IMR-90 (cell line): ENCODE results near the gene CENPU. TPM values are rescaled to one million over a fixed set of nuclear protein-coding genes. Genes with fewer than 3 reads are reported as not detected.

Source experiments
- ATAC-seq: fragments of 200-7000 bp; cut with Tn5 transposase; 2 replicates; pipeline ENCODE4 v1.9.1; 2020; ENCODE audit warnings: low read depth, mild to moderate bottlenecking, moderate library complexity
- BruUV-seq: library from RNA; stranded (reverse); fragments of 400-500 nt; replicated peaks from 2 replicates; lab custom pipeline; 2021; lab: Mats Ljungman, UMichigan
- CTCF ChIA-PET: fragments of 300-600 bp; formaldehyde crosslinking; extraction: SDS; loops from one replicate; lab custom pipeline; 2021; ENCODE audit warnings: antibody characterized with exemption; lab: Yijun Ruan, JAX
- POLR2A ChIA-PET: fragments of 300-600 bp; sonication (Branson Sonifier 250); formaldehyde crosslinking; loops from one replicate; lab custom pipeline; 2022; ENCODE audit warnings: antibody characterized with exemption; ENCODE audit not compliant: unreplicated experiment; lab: Charles Lee
- DNase-seq: peaks from one replicate; pipeline ENCODE4 v3.0.0; 2013
- H2AFZ ChIP-seq: replicated peaks from 2 replicates; pipeline ENCODE3; 2013; ENCODE audit warnings: low read length, mild to moderate bottlenecking; ENCODE audit not compliant: poor library complexity
- H2AK5ac ChIP-seq: 2 replicates; pipeline ENCODE4 v1.6.1; 2013; ENCODE audit warnings: low read depth, low read length, inconsistent platforms
- H2AK9ac ChIP-seq: replicated peaks from 2 replicates; pipeline ENCODE3; 2013; ENCODE audit warnings: mild to moderate bottlenecking, low read depth, low read length, moderate library complexity; ENCODE audit not compliant: poor library complexity
- H2BK120ac ChIP-seq: 2 replicates; pipeline ENCODE4 v1.6.1; 2013; ENCODE audit warnings: low read depth, low read length, inconsistent platforms
- H2BK15ac ChIP-seq: 3 replicates; pipeline ENCODE4 v1.6.1; 2013; ENCODE audit warnings: low read depth, low read length, inconsistent platforms
- H2BK20ac ChIP-seq: 2 replicates; pipeline ENCODE4 v1.6.1; 2013; ENCODE audit warnings: low read depth, mild to moderate bottlenecking, inconsistent platforms, low read length, moderate library complexity
- H2BK5ac ChIP-seq: 2 replicates; pipeline ENCODE4 v1.6.1; 2013; ENCODE audit warnings: mild to moderate bottlenecking, low read depth, low read length, inconsistent platforms; ENCODE audit not compliant: poor library complexity, severe bottlenecking
- H3K14ac ChIP-seq: replicated peaks from 2 replicates; pipeline ENCODE4 v1.6.1; 2013; ENCODE audit warnings: low read depth, low read length, inconsistent platforms
- H3K18ac ChIP-seq: 2 replicates; pipeline ENCODE4 v1.6.1; 2013; ENCODE audit warnings: low read depth, low read length, control low read depth
- H3K23ac ChIP-seq: 2 replicates; pipeline ENCODE4 v1.6.1; 2013; ENCODE audit warnings: low read depth, low read length, inconsistent platforms
- H3K27ac ChIP-seq: 2 replicates; pipeline ENCODE4 v1.5.1; 2013; ENCODE audit warnings: mild to moderate bottlenecking, control low read depth, low read length; ENCODE audit not compliant: insufficient read depth
- H3K27me3 ChIP-seq: 2 replicates; pipeline ENCODE4 v1.6.1; 2013; ENCODE audit warnings: low read length; ENCODE audit not compliant: control insufficient read depth, insufficient read depth
- H3K36me3 ChIP-seq: 2 replicates; pipeline ENCODE4 v1.6.1; 2013; ENCODE audit warnings: low read length, mixed read lengths; ENCODE audit not compliant: control insufficient read depth, insufficient read depth
- H3K4ac ChIP-seq: 2 replicates; pipeline ENCODE4 v1.6.1; 2013; ENCODE audit warnings: low read depth, low read length, inconsistent platforms
- H3K4me1 ChIP-seq: 2 replicates; pipeline ENCODE4 v1.6.1; 2013; ENCODE audit warnings: low read length, mixed read lengths; ENCODE audit not compliant: control insufficient read depth, insufficient read depth
- H3K4me2 ChIP-seq: 2 replicates; pipeline ENCODE4 v1.6.1; 2013; ENCODE audit warnings: low read depth, mild to moderate bottlenecking, control low read depth, low read length, moderate library complexity
- H3K4me3 ChIP-seq: 2 replicates; pipeline ENCODE4 v1.5.1; 2013; ENCODE audit warnings: low read depth, mild to moderate bottlenecking, control low read depth, low read length, moderate library complexity; ENCODE audit not compliant: insufficient read depth
- H3K56ac ChIP-seq: 2 replicates; pipeline ENCODE4 v1.6.1; 2013; ENCODE audit warnings: low read length, inconsistent platforms; ENCODE audit not compliant: insufficient read depth; ENCODE audit errors: extremely low read depth
- H3K79me1 ChIP-seq, 2 experiments: 2 replicates each; pipeline ENCODE4 v1.6.1; 2013; ENCODE audit warnings: low read length in 2 of 2, inconsistent platforms in 1 of 2, low read depth in 1 of 2
- H3K9ac ChIP-seq: 2 replicates; pipeline ENCODE4 v1.6.1; 2013; ENCODE audit warnings: low read depth, low read length, control low read depth
- H3K9me1 ChIP-seq: 2 replicates; pipeline ENCODE4 v1.6.1; 2013; ENCODE audit warnings: low read length, inconsistent platforms; ENCODE audit not compliant: insufficient read depth
- H3K9me3 ChIP-seq: 2 replicates; pipeline ENCODE4 v1.6.1; 2013; ENCODE audit warnings: low read length; ENCODE audit not compliant: control insufficient read depth, insufficient read depth
- H4K20me1 ChIP-seq: 2 replicates; pipeline ENCODE4 v1.6.1; 2013; ENCODE audit warnings: low read length, inconsistent platforms; ENCODE audit not compliant: insufficient read depth
- H4K5ac ChIP-seq: 2 replicates; pipeline ENCODE4 v1.6.1; 2013; ENCODE audit warnings: mild to moderate bottlenecking, low read depth, low read length, control low read depth
- H4K8ac ChIP-seq, 2 experiments: 2 replicates each; pipeline ENCODE4 v1.6.1; 2013; ENCODE audit warnings: low read depth in 2 of 2, low read length in 2 of 2, control low read depth in 1 of 2, inconsistent platforms in 1 of 2
- H4K91ac ChIP-seq: 2 replicates; pipeline ENCODE4 v1.6.1; 2013; ENCODE audit warnings: low read depth, low read length, inconsistent platforms; ENCODE audit not compliant: insufficient read depth
- BHLHE40 ChIP-seq: fragments of 150-350 bp; IDR thresholded peaks from 2 replicates; pipeline ENCODE4 v1.6.1; 2016; ENCODE audit warnings: mild to moderate bottlenecking, low read depth, low read length
- CEBPB ChIP-seq: IDR thresholded peaks from 2 replicates; pipeline ENCODE4 v1.6.1; 2012; ENCODE audit warnings: low read depth, low read length, improper control_type of control experiment
- CHD1 ChIP-seq: IDR thresholded peaks from 2 replicates; pipeline ENCODE4 v1.6.1; 2012; ENCODE audit warnings: low read depth, low read length, improper control_type of control experiment
- CTCF ChIP-seq: conservative IDR thresholded peaks from 2 replicates; pipeline ENCODE4 v1.5.1; 2012; ENCODE audit warnings: mild to moderate bottlenecking, low read depth, low read length, improper control_type of control experiment
- ELK1 ChIP-seq: fragments of 150-350 bp; IDR thresholded peaks from 2 replicates; pipeline ENCODE4 v1.6.1; 2016; ENCODE audit warnings: low read depth, mild to moderate bottlenecking, low read length, moderate library complexity, borderline replicate concordance
- FOS ChIP-seq: fragments of 150-350 bp; IDR thresholded peaks from 2 replicates; pipeline ENCODE4 v1.6.1; 2016; ENCODE audit warnings: low read depth, low read length
- MAFK ChIP-seq: IDR thresholded peaks from 2 replicates; pipeline ENCODE4 v1.6.1; 2012; ENCODE audit warnings: low read depth, low read length, improper control_type of control experiment
- MXI1 ChIP-seq: IDR thresholded peaks from 2 replicates; pipeline ENCODE4 v1.6.1; 2012; ENCODE audit warnings: low read depth, mild to moderate bottlenecking, low read length, moderate library complexity, borderline replicate concordance
- NFE2L2 ChIP-seq: fragments of 150-350 bp; IDR thresholded peaks from 2 replicates; pipeline ENCODE4 v1.6.1; 2016; ENCODE audit warnings: low read depth, mild to moderate bottlenecking, low read length
- POLR2A ChIP-seq: IDR thresholded peaks from 2 replicates; pipeline ENCODE4 v1.6.1; 2012; ENCODE audit warnings: mild to moderate bottlenecking, low read depth, low read length
- RAD21 ChIP-seq: IDR thresholded peaks from 2 replicates; pipeline ENCODE4 v1.6.1; 2012; ENCODE audit warnings: low read length, improper control_type of control experiment
- RCOR1 ChIP-seq: IDR thresholded peaks from 2 replicates; pipeline ENCODE4 v1.6.1; 2012; ENCODE audit warnings: mild to moderate bottlenecking, low read length, improper control_type of control experiment; ENCODE audit not compliant: insufficient replicate concordance
- RFX5 ChIP-seq: IDR thresholded peaks from 2 replicates; pipeline ENCODE4 v1.8.0; 2012; ENCODE audit warnings: low read depth, mild to moderate bottlenecking, low read length, moderate library complexity
- SMC3 ChIP-seq: fragments of 150-350 bp; IDR thresholded peaks from 2 replicates; pipeline ENCODE4 v1.6.1; 2016; ENCODE audit warnings: low read depth, mild to moderate bottlenecking, antibody characterized with exemption, low read length, moderate library complexity
- USF2 ChIP-seq: fragments of 150-350 bp; IDR thresholded peaks from 2 replicates; pipeline ENCODE4 v1.6.1; 2017; ENCODE audit warnings: mild to moderate bottlenecking, antibody characterized with exemption, low read length, low read depth
- WGBS, 2 experiments: methylation state at CpG; one replicate each; pipeline versions ENCODE4 v1.1.5 to v1.1.7; 2013; ENCODE audit warnings: missing lambda C conversion rate in 2 of 2; ENCODE audit not compliant: insufficient read length in 1 of 2; ENCODE audit errors: extremely low coverage in 2 of 2; 5-methylcytosine and 5-hydroxymethylcytosine counted together
- dilution Hi-C: fragments of 300-500 bp; cut with HindIII; formaldehyde crosslinking; loops from one replicate; pipeline ENCODE4 v1.14.3; 2018; ENCODE audit warnings: low sequenced_read_pairs; ENCODE audit not compliant: unreplicated experiment
- in situ Hi-C: fragments of 300-500 bp; cut with MboI; formaldehyde crosslinking; loops from 3 replicates; pipeline ENCODE4 v1.14.3; 2019; ENCODE audit warnings: low sequenced_read_pairs, inconsistent platforms, mixed read lengths
- intact Hi-C: fragments of 100-400 bp; cut with micrococcal nuclease; formaldehyde crosslinking; loops from 2 replicates; pipeline ENCODE4 v1.10.0; 2022
- polyA plus RNA-seq, 3 experiments: library from polyadenylated mRNA; depleted of rRNA; stranded (reverse); fragments of >200 nt; gene quantifications; 2 replicates each; pipeline ENCODE4 v1.2.3, GENCODE V29; 2012; ENCODE audit warnings: low replicate concordance in 1 of 3
- total RNA-seq: library from RNA; depleted of rRNA; stranded (reverse); fragments of >200 nt; gene quantifications from 2 replicates; pipeline ENCODE4 v1.2.3, GENCODE V29; 2012

Gene CENPU
- total and polyA plus RNA-seq, 2 of the 4 experiments (the other 2 are of a cell fraction) = 13.6 to 14.6 TPM

- no peaks in the 10 kb centered on the region for H3K27me3 ChIP-seq
- no peak overlapping the region for H3K9ac ChIP-seq
- DNase-seq (no peak), ATAC-seq (no peak)
- H3K56ac ChIP-seq = no peak overlapping the region
- H3K14ac ChIP-seq = no peak overlapping the region
- H2AK5ac ChIP-seq = no peak overlapping the region
- H3K27ac ChIP-seq = no peak overlapping the region
- peaks cover 3% of the 10 kb centered on the region for H3K4me1 ChIP-seq
- no peak overlapping the region for H2AK9ac ChIP-seq
- H4K91ac ChIP-seq = no peak overlapping the region
- no peak overlapping the region for H2AFZ ChIP-seq
- no peaks in the 10 kb centered on the region for H3K9me1 ChIP-seq
- no peaks in the 10 kb centered on the region for H4K20me1 ChIP-seq
- no peak overlapping the region for H4K5ac ChIP-seq
- H2BK120ac ChIP-seq = no peak overlapping the region
- H3K79me1 ChIP-seq = peaks cover 0 to 3% of the 10 kb centered on the region in 2 experiments; a peak in 1 of 4 replicates
- in situ Hi-C loops (no loop called here), intact Hi-C loops (no loop called here), dilution Hi-C loops (no loop called here)
- ChIA-PET POLR2A (no interaction called here), CTCF (no interaction called here)
- H2BK20ac ChIP-seq = no peak overlapping the region
- no peak overlapping the region for H4K8ac ChIP-seq
- H3K18ac ChIP-seq = no peak overlapping the region
- WGBS, 2 experiments = no CpG with 5 or more reads among the region's 3 CpGs
- no peak overlapping the region for H3K4me3 ChIP-seq
- H2BK15ac ChIP-seq = no peak overlapping the region
- H3K4ac ChIP-seq = no peak overlapping the region
- no peaks in the 10 kb centered on the region for H3K9me3 ChIP-seq
- H3K4me2 ChIP-seq = no peak overlapping the region
- peaks cover 5% of the 10 kb centered on the region; the same call in 1 of the 2 replicates for H3K36me3 ChIP-seq
- no peak overlapping the region for H2BK5ac ChIP-seq
- TF ChIP-seq MXI1 (no peak), USF2 (no peak), SMC3 (no peak), NFE2L2 (no peak), RCOR1 (no peak), MAFK (no peak), CTCF (no peak), ELK1 (no peak), RAD21 (no peak), BHLHE40 (no peak), CHD1 (no peak), RFX5 (no peak), POLR2A (no peak), FOS (no peak), CEBPB (no peak)
- no peak overlapping the region for H3K23ac ChIP-seq
- BruUV-seq = no TSS peak
Observed at GRCh38 chr4:184657144-184657543, 76.8 kb downstream of the CENPU start.
